NOMO-1 (cell line): ENCODE data around the gene NDUFS6.

Experiments
- DNase-seq, 2 experiments: peaks; one replicate each; lab custom pipeline; 2025; ENCODE audit not compliant: unreplicated experiment in 2 of 2; lab: John Stamatoyannopoulos, UW

Gene NDUFS6

GRCh38 chr5:1765141-1765879 lies 35.9 kb upstream of the NDUFS6 start:
- DNase-seq, result no peak

- DNase-seq, result no peak
Measured at GRCh38 chr5:1765880-1766235, 35.3 kb upstream of the NDUFS6 start.

DNA sequence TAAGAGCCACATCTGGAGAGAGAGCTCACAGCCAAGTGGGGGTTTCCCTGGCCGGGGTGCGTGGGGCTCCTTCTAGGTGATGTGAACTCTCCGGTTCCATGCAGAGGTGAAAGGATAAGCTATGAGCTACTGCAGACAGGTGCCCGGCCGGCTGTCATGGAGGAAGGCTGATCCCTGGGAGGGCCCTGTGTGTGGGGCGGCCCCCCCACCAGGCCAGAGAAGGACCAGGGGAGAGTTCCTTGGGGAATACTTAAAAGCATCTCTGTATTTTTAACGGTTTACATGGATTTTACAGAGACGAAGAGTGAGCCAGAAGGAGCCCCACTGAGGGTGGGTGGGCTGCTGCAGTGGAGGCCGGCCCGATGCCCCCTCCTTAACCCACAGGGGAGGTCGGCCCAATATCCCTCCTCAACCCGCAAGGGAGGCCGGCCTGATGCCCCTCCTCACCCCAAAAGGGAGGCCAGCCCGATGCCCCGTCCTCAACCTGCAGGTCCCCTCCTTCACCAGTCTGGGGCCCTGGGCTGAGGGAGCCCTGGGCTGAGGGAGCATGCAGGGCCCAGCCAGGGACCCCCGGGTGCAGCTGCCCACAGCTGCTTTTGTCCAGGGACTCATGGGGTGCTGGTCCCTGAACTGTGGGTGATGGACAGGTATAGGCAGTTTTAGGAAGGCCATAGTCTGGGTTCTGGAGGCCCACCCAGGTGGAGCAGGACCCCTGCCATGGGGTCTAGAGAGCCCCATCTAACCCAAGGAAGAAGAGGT lies 33.5 kb upstream of the NDUFS6 start:
- no peak for DNase-seq

DNA sequence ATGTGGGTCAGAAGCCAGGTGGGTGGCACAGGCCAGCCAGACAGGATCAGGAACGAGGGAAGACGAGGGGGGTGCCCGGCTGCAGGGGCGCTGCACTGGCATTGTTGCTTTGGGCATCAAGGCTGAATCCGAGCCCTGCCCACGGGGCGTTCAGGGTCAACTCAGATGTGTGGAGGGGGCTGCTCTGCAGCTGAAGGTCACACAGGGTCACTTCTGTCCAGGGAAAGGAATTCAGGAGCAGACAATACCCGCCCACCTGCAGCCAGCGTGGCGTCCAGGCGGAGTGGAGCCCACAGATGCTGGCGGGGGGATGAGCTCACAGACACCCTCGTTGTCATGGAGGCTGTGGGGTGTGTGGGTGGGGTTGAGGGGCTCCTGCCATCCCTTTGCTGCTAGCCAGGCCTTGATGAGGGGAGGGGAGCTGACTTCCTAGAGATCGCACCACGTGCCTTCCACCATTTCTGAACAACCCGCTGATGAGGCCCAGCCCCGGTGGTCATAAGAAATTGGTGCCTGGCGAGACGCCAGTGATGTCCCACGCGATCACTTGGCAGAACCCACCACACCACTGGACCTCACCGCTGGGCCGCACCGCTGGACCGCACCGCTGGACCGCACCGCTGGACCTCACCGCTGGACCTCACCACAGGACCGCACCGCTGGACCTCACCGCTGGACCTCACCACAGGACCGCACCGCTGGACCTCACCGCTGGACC lies 32.8 kb upstream of the NDUFS6 start:
- no peak for DNase-seq

GRCh38 chr5:1769017-1769640 lies 32.1 kb upstream of the NDUFS6 start:
- no peak for DNase-seq

DNA sequence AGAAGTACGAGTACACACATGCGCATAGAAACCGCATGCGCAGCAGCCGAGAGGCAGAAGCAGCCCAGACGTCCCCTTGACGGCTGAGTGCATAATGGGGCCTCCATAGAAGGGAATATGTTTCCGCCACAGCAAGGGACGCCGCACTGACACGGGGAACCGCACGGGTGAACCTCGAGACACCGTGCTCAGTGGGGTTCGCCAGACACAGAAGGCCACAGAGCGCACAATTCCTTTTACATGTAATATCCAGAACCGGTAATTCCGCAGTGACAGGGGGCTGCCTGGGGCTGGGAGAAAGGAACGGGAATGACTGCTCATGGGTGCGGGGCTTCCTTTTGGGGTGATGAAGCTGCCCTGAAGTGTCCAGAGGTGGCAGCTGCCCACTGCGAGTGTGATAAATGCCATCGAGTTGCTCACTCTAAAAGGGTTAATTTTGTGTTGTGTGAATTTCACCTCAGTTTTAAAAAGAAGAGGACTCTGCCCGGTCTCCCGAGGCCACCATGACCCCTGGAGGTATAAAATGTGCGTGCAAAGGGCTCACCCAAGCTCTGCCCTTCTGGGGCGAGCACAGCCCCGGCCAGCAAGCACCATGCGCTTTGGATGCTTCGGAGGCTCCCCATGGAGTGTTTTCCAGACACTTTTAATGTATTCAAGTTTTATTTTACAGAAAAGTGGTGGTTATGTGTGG lies 31.3 kb upstream of the NDUFS6 start:
- no peak for DNase-seq

- DNase-seq, result no peak
Measured at GRCh38 chr5:1770443-1770802, 30.8 kb upstream of the NDUFS6 start.

DNA sequence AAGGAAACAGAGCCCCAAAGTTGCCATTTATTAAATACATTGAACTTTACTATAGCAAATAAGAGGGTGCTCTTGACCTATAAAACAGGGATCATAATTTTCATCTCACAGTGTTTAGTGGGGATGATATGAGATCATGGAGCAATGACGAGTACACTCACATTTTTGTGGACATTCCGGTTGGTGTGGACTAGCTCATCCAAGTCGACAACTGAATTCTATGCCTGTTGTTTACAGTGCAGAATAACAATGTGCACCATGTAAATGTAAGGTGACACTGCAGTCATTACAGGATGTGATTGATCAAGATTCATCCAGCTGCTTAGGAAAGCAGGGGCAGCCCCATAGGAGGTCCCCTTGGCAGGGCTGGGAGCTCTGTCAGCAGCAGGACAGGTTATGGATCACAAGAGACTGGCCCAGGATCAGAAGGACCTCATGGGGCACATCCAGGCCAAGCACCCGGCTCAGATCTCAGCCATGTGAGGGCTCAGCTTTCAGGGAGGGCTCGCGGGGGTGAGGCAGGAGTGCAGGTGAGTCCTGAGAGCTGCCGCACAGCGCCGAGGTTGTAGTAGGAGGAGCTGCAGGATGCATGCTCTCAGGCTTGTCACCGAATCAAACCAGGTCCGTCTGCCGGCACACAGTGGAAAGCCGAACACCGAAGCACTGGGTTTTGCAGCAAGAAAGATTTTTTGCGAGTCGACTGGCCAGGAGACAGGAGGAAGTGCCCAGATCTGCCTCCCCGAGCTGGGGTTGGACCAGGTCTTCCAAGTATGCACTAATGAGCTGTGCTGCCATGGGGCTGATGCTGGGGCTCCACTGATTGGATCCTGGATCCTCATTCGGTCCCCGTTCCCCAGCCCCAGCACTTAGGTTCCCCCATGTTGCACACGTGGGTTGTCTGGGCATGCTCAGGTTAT lies 29.8 kb upstream of the NDUFS6 start:
- no peak for DNase-seq

GRCh38 chr5:1772634-1773033 lies 28.6 kb upstream of the NDUFS6 start:
- no peak for DNase-seq

DNA sequence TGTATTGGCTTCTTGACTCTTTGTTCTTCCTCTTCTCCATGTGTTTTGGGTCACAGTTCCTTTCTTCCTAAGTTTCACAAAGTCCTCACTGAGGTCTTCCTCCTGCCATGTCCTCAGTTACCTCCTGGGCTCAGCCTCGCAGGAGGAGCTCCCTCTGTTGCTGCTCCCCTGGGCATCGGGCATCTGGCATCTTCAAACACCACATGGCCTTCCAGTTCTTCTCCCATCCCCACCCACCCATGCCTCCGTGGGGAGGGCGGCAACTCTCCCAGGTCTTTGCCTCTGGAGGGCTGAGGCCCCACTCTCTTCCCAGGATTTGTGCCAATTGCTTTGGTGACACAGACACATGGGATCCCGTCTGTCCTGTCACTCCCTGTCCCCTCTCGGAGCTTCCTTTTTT lies 24.4 kb upstream of the NDUFS6 start:
- DNase-seq, result no peak

- DNase-seq, result no peak
Measured at GRCh38 chr5:1777281-1778137, 23.7 kb upstream of the NDUFS6 start.

- no peak for DNase-seq
Measured at GRCh38 chr5:1778138-1779020, 22.8 kb upstream of the NDUFS6 start.

DNA sequence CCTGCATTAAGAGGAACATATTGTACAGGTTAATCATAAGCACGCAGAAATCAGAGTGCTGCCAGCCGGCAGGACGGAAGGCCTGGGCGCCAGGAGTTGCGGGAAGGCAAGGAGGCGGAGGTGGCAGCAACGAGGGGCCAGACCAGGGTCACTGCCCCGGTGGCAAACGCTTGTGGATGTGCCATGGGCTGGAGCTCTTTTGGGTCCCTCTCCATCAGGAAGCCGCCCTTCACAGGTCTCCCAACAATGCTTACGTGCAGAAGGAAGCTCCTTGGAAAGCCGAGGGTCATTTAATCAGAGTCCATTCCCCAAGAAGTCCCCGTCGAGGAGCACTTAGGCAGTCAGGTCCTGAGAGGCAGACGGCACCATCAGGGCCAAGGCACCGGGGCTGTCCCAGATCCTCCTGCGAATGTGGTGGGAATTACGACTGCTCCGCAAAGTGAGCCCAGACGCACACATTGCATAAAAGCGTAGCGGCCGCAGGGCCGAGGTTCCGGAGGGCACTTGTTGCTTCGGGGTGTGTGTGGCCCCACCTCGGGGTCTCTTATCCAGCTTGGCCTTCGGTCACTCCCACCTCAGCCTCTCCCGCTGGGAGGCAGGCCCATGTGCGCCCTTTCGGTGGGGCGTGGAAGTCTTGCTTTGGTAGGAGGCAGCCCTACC lies 22.1 kb upstream of the NDUFS6 start:
- no peak for DNase-seq

DNA sequence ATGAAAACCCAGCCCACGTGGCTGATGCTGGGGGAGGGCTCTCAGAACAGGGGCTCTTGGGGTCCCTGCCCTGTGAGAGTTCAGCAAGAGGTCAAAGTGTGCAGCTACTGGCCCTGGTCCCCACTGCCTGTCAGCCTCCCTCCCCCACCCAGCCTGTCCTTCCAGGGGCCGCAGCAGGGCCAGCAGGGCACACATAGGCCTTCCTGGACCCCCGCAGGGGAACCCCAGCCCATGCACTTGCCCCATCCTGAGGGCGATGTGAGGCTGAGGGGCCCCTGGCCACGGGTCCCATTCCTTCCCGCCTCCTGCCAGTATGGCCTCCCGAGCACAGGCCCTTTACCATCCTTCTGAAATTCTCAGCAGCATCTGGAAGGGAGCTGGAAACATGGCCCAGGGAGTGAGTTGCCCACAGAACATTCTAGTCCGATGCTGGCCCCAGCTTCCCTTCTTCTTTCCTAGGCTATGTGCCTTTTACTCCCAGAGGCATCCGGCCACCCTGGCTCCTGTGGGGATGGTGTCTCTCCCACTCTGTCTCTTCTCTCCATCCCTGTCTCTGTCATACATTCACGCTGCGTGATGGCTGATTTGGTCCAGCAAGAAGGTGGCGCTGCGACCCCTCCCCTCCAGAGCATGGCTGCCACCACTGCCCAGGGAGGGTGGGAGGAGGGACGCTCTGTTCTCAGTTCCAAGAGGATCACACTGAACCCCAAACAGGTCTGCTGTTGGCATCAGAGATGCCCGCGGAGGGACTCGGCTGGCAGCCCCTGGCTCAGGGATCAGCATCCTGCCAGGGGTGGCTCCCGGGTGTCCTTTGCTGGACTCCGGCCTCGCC lies 21.2 kb upstream of the NDUFS6 start:
- DNase-seq, result no peak

- no peak for DNase-seq
Measured at GRCh38 chr5:1780614-1780930, 20.6 kb upstream of the NDUFS6 start.

DNA sequence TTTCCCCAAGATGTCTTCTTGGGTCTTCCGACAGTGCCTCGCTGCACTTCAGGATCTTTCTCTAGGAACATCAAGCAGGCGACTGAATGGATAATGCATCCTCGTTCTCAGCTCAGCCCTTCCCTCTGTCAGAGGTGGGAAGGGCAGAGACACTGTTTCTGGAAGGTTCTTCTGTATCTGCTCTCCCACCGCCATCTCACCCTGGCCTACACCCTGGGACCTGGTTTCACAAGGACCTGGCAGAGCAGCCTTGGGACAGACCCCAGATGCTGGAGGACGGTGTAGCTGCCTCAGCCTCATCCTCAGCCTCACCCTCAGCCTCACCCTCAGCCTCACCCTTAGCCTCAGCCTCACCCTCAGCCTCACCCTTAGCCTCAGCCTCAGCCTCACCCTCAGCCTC lies 20.1 kb upstream of the NDUFS6 start:
- DNase-seq, result no peak
